Measurements from ENCODE around the gene CD27. TPM values are rescaled to one million over a fixed set of nuclear protein-coding genes. Genes with fewer than 3 reads are reported as not detected.
"Not testable (repeated sequence)": the region's sequence is repeated elsewhere in the genome, so short reads cannot be mapped to it uniquely, and the experiment has no call there.

Gene CD27
- total RNA-seq (2014; rRNA removed), result 0.17 and 0.19 TPM in 2 replicates
- polyA plus RNA-seq (2012), result 0.46 TPM

DNA sequence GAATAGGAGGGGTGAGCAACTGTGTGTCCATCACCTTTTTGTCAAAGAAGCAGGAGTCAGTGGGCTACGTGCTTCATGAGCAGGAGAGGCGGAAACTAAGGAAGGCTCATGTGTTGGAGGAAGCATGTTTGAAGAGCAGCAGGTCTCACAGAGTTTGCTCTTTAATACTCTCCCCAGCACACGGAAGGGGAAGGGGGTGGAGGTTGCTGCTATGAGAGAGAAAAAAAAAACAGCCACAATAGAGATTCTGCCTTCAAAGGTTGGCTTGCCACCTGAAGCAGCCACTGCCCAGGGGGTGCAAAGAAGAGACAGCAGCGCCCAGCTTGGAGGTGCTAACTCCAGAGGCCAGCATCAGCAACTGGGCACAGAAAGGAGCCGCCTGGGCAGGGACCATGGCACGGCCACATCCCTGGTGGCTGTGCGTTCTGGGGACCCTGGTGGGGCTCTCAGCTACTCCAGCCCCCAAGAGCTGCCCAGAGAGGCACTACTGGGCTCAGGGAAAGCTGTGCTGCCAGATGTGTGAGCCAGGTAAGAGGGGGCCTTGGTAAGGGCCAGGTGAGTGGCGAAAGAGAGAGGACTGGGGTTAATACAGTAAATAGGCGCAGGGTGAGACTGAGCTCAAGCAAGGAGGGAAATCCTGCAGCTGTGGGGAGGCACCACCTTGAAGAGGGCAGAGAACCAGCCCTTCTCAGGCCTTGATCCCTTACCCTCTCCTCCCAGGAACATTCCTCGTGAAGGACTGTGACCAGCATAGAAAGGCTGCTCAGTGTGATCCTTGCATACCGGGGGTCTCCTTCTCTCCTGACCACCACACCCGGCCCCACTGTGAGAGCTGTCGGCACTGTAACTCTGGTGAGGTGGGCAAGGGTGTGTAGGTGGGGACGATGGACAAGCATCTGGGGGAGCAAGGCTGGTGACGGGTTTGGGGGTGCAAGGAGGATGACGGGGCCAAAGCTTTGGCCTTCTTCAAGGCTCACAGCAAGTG lies at the start of gene CD27:
Gene CD27, plus strand, starts transcription at position 252 of the 985 bp plus-strand sequence. Its CDS starts 141 bp downstream, at position 393.
- DNase-seq (ENCODE audit: low read depth), result no peak

DNA sequence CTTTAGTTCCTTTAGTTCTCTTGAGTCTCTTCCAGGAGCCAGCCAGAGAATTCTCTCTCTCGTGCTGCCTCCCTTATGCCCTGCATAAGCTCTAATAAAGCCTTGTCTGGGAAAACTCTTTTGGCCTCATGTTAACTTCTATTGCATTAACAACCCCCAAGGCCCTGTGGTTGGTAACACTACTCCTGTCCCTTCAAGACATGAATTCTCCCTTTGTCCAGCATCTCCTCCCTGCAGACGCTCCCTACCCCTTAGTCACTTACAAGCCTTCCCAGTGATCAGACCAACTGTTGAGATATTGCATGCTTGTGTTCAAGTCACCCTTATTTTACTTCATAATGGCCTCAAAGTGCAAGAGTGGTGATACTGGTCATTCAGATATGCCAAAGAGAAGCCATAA lies 48.7 kb upstream of the CD27 start:
- DNase-seq (ENCODE audit: low read depth), result no peak

DNA sequence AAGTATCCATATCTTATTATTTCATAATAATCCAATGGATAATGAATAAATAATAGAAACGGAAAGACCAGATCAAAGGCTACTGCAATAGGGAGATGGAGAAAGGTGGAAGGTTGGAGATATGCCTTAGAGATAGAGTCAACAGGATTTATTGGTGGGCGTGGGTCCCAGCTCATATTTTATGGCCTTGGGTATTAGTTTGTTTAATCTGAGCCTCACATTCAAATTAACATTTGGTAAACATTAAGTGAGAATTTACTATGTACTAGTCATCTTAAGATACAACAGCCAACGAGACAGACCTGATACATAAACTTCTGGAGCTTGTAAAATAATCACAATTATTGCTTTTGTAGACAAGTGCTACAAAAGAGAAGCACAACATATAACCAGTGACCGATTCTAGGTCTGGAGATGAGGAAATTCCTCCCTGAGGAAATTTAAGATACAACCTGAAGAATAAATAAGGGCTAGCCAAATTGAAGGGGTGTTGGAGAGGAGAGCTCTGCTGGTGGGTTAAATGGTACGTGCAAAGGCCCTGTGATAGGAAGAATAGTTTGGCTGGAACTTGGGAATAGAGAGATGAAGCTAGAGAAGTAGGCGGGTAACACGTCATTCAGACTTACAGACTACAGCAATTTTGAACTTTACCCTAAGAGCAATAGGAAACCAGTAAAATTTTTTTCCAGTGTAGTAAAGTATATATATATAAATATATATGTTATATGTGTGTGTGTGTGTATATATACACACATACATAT lies 44.7 kb upstream of the CD27 start:
- DNase-seq (ENCODE audit: low read depth), result no peak

DNA sequence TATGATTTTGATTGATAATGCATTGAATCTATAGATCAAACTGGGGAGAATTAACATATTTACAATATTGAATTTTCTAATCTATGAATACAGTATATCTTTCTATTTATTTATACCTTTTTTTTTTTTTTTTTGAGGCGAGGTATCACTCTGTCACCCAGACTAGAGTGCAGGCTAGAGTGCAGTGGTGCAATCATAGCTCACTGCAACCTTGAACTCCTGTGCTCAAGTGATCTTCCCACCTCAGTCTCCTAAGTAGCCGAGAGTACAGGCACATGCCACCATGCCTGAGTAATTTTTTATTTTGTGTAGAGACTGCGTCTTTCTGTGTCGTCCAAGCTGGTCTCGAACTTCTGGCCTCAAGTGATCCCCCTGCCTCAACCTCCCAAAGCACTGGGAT lies 40.4 kb upstream of the CD27 start:
- no peak for DNase-seq (ENCODE audit: low read depth)

DNA sequence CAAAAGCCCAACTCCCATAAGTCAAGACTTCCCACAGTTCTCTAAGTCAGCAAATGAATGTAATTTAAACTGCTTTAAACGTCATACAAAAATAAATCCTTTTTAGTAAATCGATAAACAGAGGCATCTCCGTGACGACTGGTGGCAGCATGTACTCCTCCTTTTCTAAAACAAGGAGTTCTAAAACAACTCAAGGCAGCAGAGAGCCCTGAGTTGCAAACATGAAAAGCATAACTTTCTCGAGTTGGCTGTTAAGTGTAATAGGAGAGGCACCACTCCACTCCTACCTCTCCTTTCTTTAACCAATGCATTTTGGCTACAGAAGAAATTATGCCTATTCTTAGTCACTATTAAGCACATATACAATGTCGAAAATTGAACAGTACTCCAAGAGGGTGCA lies 38.8 kb upstream of the CD27 start:
- no peak for DNase-seq (ENCODE audit: low read depth)

DNA sequence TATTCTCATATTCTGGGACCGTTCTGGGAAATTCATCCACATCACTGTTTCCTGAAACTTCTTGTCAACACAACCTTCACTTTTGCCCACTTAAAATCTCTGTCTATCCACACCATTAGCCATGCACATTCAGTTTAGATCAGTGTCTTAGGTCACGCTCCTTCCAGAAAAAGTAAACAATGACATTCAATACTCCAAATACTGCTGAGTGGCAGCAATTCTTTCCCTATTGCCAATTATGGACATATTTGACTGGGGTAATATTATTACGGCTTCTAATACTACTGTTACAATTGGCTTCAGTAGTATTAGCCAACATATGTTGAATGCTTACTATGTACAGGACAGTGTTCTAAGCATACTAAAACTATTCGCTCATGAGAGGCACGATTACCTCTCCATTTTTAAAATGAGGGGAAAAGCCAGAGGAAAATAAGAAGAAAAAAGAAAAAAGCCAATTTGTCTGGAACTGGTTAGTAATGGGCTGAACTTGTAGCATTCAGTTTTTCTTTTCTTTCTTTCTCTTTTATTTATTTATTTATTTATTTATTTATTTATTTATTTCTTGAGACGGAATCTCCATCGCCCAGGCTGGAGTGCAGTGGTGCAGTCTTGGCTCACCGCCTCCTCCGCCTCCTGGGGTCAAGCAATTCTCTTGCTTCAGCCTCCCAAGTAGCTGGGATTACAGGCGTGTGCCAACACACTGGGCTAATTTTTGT lies 37.4 kb upstream of the CD27 start:
- no peak for DNase-seq (ENCODE audit: low read depth)

DNA sequence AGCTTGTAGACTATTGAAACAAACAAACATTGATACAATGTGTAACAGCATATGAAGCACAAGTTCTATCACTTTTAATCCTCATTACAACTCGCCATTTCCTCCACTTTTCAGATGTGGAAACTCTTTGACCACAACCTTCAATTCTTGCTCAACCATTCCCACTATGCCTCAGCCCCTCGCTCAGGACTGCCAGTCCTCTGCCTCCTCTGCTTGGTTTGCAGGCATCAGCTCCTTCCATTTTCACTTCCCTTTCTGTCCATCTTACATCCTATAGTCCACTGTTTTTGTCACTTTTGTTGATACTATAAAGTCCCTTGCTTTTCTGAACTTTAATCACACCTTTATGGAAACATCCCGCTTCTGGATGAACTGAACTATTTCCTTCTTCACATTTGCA lies 28.2 kb upstream of the CD27 start:
- no peak for DNase-seq (ENCODE audit: low read depth)

DNA sequence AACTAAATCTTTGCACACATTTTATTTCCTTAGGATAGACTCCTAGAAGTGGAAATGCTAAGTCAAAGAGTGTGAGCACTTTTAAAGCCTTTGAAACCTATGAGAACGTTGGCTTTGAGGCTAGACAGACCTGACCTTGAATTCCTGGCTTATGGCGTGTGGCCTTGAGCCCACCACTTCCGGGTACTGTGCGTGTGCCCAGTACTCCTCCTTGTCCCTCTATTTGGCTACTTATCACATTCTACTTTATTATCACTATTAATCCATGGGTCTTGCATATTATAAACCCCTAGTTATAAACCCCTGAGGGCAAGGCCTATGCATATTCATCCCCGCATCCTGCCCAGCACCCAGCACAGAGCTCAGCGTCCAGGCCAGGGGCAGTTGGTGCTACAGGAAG lies 26.0 kb upstream of the CD27 start:
- no peak for DNase-seq (ENCODE audit: low read depth)

DNA sequence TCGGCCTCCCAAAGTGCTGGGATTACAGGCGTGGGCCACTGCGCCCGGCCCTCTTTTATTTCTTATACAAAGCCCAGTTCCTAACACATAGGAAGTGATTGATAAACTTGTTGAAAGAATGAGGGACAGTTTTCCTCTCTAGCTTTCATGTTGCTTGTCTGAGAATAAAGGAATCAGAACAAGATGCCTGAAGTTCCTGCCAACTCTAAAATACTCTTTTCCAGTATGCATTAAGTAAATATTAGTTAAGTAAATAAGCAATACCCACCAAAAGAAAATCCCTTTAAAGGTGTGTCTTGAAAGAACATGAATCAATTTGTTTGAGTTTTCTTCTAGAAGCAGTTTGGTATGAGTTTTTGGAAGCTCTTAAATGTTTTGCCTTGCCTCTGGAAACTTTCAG lies 24.4 kb upstream of the CD27 start:
- DNase-seq (ENCODE audit: low read depth), result no peak

DNA sequence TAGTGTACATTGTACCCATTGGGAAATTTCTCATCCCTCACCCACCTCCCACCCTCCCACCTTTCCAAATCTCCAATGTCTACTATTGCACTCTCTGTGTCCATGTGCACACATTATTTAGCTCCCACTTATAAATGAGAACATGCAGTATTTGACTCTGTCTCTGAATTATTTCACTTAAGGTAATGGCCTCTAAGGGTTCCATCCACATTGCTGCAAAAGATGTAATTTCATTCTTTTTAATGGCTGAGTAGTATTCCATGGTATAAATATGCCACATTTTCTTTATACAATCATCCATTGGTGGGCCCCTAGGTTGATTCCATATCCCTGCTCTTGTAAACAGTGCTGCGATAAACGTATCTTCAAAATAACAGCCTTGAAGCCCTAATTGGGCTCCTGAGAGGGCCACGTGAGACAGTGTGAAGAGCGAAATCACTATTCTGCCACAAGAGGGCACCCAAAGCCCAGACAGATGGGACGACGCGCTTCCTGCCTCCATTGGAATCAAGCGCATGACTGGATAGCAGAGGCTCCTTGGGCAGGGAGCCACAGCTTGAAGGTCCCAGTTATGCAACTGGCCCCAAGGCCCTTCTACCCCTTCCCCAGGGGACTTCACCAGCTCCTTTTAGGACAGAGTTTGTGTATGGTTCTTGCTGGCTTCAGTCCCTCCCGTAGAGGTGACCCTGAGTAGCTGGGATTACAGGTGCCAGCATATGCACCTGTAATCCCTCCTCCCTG lies 21.3 kb upstream of the CD27 start:
- peak; percentile 89 for DNase-seq (ENCODE audit: low read depth)

DNA sequence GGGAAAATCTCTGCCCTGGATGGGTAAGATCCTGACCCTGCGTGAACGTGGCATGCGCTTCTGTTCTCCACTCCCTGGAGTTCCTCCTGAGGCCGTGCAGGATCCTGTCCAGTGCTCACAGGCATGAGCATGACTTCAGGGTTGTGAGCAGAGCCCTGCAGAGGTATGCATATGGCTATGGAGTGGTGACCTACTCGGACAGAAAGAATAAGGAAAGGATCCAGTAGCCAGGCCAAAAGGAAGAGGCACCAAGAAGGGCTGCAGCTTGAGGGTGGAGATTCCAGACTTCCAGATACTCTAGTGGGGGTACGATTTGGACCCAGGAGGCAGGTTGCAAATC lies 20.8 kb upstream of the CD27 start:
- DNase-seq (ENCODE audit: low read depth), result no peak

DNA sequence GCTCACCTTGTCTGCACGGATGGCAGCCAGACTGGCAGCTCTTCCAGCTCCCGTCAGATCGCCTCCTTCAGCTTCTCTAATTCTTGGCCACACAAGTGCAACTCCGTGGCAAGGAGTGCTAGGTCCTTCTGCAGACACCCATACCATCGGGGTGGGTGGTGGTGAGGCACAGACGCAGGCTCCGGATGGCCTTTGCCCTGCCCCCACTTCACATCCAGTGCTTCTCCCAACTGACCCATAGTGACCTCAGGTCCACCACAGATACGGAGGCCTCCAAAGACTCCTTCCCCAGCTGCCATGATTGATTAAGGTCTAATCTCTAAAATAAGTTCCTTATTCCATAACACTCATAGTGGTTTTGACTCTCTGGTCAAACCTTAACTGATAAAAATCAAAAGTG lies 19.9 kb upstream of the CD27 start:
- no peak for DNase-seq (ENCODE audit: low read depth)

DNA sequence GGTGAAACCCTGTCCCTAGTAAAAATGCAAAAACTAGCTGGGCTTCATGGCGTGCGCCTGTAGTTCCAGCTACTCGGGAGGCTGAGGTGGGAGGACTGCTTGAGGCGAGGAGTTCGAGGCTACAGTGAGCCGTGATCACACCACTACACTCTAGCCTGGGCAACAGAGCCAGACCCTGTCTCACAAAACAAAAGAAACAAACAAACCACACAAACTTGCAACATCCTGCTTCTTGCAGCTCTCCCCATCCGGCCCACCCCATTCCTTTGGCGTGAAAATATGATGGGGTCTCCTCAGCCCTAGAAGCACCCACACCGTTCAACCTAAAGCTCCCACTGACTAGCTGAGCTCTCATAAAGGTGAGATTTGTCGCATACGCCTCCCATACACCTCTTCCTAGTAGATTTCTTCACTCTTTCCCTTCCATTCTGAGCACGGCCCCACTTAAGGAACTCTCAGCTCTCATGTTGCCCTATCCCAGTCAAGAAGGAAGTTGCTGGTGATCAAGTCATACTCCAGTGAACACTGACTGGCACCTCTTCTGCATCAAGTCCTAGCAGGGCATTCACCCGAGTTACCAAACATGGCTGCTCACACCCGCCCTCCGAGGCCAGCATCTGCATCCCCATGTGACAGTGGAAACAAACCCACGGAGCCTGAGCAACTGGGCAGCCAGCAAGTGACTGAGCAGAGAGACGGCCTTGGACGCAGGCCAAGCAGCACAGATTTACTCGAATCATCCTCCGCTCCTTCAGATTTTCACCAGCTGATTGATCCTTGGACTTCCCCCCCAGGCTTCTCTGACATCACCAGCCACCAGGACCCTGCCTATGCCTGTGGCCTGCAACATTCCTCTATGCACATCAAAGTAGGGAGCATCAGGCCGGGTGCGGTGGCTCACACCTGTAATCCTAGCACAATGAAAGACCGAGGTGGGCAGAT lies 18.9 kb upstream of the CD27 start:
- no peak for DNase-seq (ENCODE audit: low read depth)

DNA sequence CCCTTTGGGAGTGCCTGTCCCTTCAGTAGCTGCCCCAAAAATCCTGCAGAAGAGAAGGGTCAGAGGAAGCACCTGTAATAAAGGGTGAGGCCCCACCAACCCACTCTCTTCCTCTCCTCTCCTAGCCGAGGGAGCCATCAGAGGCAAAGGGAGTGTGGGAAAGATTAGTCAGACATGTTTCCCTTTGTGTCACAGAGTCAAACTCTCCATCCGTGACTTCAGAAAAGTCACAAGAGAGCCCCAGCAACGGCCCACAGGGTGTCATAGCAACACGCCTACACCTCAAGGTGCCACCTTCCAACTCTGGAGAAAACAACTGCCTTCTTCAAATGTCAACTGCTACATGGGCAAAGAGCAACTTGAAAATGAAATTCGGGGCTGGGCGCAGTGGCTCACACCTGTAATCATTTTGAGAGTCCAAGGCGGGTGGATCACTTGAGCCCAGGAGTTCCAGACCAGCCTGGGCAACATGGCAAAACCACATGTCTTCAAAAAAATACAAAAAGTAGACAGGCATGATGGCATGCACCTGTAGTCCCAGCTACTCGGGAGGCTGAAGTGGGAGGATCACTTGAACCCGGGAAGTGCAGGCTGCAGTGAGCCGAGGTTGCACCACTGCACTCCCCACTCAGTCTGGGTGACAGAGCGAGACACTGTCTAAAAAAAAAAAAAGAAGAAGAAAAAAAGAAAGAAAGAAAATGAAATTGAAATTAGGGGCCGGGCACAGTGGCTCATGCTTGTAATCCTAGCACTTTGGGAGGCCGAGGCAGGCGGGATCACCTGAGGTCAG lies 17.7 kb upstream of the CD27 start:
- no peak for DNase-seq (ENCODE audit: low read depth)

DNA sequence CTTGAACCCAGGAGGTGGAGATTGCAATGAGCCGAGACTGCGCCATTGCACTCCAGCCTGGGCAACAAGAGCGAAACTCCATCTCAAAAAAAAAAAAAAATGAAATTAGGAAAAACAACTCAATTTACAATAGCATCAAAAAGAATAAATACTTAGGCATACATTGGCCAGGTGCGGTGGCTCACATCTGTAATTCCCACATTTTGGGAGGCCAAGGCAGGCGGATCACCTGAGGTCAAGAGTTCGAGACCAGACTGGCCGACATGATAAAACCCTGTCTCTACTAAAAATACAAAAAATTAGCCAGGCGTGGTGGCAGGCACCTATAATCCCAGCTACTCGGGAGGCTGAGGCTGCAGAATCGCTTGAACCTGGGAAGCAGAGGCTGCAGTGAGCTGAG lies 17.0 kb upstream of the CD27 start:
- DNase-seq (ENCODE audit: low read depth), result not testable (repeated sequence)

DNA sequence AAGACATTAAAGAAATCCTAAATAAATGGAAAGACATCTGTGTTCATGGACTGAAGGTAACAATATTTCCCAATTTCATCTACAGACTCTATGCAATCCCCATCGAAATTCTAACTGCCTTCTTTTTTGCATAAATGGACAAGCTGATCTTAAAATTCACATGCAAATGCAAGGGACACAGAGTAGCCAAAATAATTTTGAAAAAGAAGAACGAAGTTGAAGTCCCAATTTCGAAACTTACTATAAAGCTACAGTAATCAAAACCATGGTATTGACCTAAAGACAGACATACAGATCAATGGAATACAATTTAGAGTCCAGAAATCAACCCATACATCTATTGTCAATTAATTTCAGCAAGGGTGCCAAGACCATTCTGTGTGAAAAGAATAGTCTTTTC lies 16.4 kb upstream of the CD27 start:
- no peak for DNase-seq (ENCODE audit: low read depth)

DNA sequence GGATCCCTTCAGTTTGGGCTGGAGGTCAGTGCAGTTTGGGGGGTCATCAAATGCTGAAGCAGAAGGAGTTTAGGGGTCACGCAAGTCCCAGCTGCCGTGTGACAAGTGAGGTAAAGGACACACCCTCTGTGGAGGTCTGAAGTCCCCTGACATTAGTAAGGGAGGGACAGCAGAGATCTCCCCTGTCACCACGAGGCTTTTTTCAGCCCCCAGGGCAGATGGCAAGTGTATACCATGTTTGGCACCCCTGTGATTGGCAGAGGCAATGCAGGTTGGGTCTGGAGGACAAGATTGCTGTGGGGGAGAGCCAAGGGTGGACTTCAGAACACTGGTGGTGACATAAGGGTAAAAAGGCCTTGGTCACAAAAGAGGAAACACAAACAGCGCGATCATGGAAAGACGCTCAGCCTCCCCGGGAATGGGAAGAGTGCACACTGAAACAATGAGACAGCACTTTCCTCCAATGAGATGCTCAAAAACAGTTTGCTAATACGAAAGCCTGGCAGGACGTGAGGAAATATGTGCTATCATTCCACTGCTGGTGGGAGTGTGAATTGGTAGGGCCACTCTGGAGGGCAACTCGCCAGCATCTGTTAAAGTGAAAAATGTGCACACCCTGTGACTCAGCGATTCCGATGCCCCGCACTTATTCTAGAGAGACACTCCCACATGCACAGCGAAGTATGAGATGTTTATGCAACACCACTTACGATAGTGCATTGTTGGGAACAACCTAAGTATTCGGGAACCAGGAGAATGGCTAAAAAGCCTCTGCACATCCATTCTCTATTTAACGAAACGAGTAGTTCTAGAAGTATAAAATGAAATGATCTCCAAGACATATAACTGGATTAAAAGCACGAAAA lies 14.4 kb upstream of the CD27 start:
- DNase-seq (ENCODE audit: low read depth), result peak; percentile 98

DNA sequence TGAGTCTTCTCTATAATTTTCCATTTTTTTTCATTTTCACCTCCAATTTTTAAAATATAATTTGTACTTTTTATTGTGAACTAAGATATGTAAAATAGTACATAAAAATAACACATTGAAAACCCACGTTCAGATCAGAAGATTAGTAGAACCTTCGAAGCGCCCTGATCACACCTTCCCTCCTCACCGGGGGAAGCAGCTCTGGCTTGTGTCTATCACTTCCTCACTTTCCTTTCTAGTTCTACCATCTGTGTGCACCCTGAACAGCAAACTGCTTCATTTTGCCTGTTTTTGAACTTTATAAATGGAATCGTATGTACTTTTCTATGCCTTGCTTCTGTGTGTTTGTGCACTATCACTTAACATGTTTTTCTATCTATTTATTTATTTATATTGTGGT lies 11.8 kb upstream of the CD27 start:
- no peak for DNase-seq (ENCODE audit: low read depth)

Measured in LHCN-M2 (cell line).